Fibroblast of peridontal ligament (primary cell): ENCODE results near the gene NR1D1.

Experiments
- DNase-seq: peaks from one replicate; pipeline ENCODE4 v3.0.0-alpha.2; 2010; ENCODE audit errors: extremely low read depth

NR1D1 gene

GRCh38 chr17:40111221-40112128, 11.1 kb upstream of the NR1D1 start:
- peak; percentile 89 for DNase-seq

GRCh38 chr17:40110026-40110845, 9.8 kb upstream of the NR1D1 start:
- no peak for DNase-seq

DNA sequence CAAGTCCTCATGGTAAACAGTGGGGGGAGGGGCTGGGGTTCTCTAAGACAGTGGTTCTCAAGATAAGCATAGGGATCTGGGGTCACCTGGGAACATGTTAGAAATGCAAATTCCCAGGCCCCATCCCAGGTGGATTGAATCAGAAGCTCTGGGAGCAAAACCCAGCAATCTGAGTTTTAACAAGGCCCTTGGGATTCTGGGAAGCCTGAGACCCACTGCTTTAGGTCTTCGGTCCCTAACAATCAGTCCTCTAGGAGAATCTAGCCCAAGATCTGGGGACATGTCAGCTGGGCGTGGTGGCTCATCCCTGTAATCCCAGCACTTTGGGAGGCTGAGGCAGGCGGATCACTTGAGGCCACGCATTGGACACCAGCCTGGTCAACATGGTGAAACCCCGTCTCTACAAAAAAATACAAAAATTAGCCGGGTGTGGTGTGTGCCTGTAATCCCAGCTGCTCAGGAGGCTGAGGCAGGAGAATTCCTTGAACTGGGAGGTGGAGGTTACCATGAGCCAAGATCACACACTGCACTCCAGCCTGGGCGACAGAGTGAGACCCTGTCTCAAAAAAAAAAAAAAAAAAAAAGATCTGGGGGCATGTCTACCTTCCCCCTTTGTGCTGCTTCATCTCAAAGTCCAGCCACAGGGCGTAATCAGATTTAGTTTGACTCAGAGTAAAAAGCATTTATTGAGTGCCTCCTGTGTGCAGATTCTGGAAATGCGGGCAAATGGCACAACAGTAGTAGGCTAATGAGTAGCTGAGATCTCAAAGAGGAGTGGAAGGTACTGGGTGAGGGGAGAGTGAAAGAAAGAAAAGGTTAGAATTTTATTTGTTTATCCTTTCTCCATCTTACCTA, 8.8 kb upstream of the NR1D1 start:
- DNase-seq = no peak

DNA sequence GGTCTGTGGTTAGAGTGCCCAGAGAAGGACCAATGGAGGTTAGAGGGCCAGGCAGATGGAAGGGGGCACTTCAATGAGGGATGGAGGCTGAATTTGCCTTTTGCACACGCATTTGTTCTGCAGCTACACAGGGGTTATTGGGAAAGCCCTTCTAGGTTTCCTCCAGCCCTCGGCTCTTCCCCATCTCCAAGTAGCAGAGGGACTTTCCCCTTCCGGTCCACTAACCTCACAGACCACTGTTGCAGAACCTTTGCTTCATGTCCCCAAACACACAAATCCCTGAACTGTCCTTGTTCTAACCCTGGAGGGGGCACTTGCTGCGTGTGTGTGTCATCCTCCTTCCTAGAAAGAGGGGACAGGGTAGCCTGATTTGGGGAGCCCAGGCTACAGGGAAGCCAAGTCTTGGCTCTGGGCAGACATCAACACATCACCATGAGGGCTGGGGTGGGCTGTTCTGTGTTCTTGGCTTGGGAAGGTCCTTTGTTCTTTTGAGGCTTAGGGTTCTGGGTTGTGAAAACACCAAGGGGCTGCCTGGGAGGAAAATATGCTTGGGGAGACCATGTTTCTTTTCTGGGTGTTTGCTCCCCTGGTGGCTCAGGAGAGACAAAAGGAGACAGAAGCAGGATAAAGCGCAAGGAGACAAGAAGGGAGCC, 7.3 kb upstream of the NR1D1 start:
- DNase-seq = no peak

DNA sequence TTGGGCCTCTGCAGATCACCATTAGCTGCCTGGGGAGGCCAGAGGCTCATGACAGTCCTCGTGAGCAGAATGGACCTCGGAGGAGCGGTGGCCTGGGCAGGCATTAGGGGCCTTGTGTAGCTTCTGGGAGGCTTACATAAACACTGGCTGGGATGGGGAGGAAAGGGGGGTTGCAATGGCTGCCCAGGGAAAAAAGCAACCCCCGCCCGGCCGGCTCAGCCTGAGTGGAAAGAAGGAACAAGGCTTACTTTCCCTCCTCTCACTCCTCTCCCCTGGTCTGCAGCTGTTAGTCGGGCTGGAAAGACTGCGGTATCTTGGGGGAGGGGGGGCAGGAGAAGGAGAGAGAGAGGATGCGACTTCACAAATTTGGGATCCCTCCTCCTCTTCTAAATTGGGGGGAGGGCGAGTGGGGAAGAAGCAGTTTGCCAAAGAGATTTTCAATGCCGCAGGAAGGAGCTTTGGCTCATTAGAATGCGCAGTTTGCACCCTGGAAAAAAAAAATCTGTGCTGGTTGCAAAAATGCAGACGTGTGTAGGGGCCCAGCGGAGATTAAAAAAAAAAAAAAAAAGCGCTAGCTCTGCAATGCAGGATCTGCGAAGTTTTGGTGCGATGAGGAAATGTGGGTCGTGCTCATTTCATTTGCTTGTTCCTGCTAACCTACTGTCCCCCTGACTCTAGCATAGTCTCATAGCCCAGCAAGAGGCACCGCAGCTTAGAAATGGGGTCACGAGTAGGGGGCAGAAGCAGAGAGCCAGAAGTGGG, 6.6 kb upstream of the NR1D1 start:
- DNase-seq = no peak

DNA sequence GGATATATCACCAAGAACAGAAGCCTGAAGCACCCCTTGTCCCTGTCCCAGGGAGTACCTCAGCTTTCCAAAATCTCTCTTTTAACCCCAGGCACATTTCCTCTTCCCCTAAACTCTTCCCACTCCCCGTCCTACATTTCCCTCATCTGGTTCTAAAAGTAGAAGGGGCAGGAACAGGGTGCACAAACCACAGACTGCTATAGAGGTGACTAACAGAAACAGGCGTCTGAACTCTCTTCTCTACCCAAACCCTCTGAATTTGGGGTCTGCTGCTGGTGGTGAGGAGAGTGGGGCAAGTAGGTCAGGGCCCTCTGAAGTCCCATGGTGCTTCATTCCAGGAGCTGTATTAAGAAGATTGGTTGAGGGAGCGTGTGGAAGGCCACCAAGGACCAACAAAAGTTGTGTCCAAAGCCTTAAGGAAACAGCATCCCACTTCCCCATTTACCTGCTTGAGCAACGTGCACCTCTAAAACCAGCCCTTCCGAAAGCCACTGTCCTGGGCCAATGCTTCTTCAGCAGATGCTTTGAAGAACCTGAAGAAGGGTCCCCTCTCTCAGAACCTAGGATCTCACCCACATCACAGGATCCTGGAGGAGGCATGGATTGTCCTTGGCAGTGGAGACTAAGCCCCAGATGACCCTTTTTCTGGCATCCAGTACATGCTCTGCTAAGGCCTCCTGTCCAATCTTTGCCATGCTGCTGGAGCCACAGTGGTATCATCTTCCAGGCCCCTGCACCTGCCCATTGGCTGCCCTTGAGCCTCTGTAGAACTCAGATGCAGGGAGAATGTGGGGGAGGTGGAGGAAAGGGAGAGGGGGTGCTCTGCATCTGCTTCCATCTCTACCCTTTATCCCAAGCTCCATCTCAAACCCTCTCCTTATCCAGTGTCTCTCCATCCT, 5.7 kb upstream of the NR1D1 start:
- no peak for DNase-seq

- no peak for DNase-seq
Observed at GRCh38 chr17:40104594-40105486, 4.5 kb upstream of the NR1D1 start.

DNA sequence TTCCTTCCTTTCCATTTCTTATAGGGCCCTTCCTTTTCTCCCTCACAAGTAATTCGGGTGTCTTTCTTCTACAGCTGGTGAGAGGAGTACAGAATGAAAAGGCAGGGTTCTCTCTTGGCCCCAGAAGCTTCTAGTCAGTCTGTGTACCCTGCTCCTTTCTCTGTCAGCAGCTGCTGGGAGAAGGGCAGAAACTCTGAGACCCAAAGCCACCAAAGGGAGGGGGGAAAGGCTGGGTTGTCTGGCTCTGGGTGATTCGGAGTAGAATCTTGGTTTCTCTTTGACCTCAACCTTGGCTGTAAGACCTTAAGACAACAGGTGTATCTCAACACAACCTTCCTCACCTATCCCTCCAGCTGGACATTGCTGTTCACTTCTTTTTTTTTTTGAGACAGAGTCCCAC, 3.3 kb upstream of the NR1D1 start:
- no peak for DNase-seq

GRCh38 chr17:40103071-40103661, 2.8 kb upstream of the NR1D1 start:
- DNase-seq = no peak

DNA sequence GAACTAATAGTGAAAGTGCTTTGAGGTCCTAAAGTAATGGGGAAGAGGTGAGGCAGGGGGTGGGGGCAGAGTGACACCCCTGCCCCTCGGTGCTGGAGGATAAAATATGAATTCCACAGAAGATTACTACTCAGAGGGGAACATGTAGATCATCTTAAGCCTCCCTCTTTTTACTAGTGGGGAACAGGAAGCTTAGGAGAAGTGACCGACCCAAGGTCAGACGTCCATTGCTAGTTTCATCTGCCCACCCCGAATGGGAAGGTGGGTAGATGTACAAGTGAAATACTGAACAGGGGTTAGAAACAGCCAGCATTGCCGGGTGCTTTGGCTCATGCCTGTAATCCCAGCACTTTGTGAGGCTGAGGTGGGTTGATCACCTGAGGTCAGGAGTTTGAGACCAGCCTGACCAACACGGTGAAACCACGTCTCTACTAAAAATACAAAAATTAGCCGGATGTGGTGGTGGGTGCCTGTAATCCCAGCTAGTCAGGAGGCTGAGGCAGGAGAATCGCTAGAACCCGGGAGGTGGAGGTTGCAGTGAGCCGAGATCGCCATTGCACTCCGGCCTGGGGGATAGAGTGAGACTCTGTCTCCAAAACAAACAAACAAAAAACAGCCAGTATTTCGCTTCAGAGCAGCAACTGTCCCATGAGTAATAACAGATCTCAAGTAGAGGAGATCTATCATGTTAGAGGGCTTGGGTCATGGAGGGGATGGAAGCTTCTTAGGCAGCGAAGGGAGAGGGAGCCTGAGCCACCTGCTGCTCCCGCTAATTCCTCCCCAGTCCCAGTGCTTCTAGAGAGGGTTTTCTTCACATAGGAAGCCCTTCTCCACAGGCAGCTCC, 1.2 kb upstream of the NR1D1 start:
- DNase-seq = no peak

GRCh38 chr17:40100669-40101366, 429 bp upstream of the NR1D1 start:
- DNase-seq = peak; percentile 98

- no peak for DNase-seq
Observed at GRCh38 chr17:40099619-40100418, 570 bp downstream of the NR1D1 start.

DNA sequence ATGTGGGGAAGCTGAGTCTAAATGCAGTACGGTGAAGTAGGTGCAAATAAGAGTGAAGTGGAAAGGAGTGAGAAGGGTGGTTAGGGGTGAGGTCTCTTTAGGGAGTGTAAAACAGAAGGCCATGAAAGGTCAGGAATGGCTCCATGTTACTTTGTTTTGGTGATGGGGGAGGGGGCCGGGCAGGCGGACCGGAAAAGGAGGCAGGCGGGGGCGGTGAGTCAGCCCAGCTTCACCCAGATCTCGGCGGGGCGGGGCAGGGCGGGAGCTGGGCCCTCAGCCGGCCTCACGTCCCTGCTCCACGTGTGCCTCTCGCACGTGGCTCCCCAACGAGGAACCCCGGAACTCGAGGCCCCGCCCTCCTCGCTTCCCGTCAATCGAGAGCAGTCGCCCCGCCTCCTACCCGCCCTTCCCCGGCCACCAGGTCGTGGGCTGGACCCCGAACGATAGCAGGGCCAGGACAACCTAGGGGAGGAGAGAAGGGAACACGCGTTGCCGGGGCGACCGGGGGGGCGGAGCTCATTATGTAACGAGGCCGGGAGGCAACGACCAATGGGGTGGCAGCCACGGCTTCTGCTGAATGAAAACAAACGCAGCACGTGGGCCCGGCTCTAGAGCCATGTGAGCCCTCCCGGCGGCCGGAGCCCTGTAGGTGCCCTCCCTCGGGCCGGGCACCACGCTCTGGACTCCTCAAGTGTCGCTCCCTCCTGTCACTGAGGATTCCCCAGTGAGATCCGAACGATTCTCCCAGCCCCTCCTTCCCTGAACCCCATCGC, 1.4 kb downstream of the NR1D1 start:
- DNase-seq = peak; percentile 98

DNA sequence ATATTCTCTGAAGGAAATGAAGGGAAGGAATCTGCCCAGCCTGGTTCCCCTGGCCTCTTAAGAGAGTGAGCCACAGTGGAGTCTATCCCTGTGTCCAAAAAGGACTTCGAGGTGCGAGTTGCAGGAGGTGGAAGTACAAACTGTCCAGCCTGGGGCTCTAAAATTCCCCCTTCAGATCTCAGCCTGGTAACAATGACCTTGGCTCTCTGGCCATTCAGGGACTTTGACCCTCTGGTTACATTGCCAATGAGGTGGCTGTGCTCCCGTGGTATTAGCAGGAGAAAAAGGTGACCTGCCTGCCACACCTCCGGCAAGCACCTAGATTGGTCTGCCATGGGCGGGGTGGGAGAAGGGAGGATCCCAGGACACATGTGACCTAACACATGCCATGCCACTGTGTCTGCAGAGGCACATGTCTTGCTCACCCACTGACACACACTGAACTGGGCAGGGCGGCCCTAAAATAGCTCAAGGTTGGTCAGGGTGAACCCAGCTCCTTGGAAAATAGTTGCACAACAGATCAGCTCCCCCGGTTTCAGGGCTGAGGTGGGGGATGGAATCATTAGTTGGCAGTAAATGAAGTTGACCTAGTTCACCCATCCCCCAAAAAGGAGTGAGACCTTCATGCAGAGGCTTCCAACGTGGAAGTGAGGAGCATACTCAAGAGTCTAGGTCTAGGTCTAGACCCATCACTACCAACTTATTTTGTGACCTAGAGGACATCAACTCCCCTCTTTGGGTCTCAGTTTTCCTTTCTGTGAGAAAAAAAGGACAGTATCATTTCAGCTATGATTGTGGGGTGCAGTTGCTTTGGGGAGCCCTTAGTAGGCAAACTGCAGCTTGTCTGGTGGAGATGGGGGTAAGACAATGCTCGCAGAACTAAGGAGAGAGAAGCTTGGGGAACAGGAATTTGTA, 2.2 kb downstream of the NR1D1 start:
- peak; percentile 23 for DNase-seq
